Transverse colon (tissue), 3 donors: Measurements from ENCODE around the gene TMEM266.

Source experiments
- CTCF ChIP-seq, 5 experiments: fragments of 200-600 bp in 3 of 5; fragments of 450-650 bp in 2 of 5; sonication (generic) in 3 of 5; IDR thresholded peaks; 1 replicate in 2 of 5; 2 replicates in 3 of 5; pipeline ENCODE4 v1.5.1; 2016 to 2017; ENCODE audit warnings: antibody characterized with exemption in 5 of 5, inconsistent platforms in 3 of 5, mild to moderate bottlenecking in 2 of 5, moderate library complexity in 1 of 5
- POLR2A ChIP-seq: fragments of 450-650 bp; IDR thresholded peaks from one replicate; pipeline ENCODE4 v1.6.1; 2016; ENCODE audit warnings: antibody characterized with exemption, mild to moderate bottlenecking, moderate library complexity

- TF ChIP-seq CTCF (IDR thresholded peaks at IDR 0.05) (no peak), POLR2A (no peak)
Measured at GRCh38 chr15:76200083-76200465, 140.3 kb downstream of the TMEM266 start.
